NAMALWA (cell line): ENCODE measurements around the gene MYMK.

ENCODE experiments used
- DNase-seq: peaks from one replicate; pipeline ENCODE4 v3.0.0-alpha.2; 2015; ENCODE audit warnings: low spot score

The MYMK gene

DNA sequence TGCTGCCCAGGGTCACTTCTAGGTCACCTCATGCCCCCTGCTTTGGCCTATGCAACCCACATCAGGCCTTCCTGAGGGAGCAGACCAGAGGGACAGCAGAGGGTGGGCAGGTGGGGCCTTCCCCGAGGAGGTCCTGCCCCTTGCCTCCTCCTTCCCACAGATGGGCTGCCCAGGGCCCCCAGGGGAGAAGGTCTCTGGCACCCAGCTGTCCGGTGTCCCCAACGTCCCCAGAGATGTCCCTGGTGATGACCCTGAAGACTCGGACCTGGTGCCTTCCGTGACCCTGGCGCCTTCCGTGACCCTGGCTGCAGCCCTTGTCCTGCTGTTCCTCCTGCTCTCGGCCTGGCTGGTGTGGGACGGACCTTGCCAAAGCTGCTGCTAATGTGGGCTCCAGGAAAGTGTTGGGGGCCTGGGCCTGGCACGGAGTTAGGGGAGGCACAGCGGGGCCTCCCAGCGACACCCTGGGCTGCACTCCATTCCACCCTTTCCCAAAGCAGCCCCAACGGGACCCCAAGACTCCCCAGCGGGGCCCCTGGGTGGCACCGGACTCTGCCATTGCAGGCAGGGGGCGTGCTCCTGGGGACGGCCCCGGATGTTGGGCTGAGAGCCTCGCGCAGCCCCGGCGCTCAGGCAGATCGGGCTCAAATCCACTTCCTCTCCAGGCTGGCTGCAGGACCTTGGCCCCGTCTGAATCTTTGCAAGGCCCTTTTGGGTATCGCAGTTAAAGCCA lies 39.1 kb downstream of the MYMK start:
- DNase-seq: peak; percentile 53

DNA sequence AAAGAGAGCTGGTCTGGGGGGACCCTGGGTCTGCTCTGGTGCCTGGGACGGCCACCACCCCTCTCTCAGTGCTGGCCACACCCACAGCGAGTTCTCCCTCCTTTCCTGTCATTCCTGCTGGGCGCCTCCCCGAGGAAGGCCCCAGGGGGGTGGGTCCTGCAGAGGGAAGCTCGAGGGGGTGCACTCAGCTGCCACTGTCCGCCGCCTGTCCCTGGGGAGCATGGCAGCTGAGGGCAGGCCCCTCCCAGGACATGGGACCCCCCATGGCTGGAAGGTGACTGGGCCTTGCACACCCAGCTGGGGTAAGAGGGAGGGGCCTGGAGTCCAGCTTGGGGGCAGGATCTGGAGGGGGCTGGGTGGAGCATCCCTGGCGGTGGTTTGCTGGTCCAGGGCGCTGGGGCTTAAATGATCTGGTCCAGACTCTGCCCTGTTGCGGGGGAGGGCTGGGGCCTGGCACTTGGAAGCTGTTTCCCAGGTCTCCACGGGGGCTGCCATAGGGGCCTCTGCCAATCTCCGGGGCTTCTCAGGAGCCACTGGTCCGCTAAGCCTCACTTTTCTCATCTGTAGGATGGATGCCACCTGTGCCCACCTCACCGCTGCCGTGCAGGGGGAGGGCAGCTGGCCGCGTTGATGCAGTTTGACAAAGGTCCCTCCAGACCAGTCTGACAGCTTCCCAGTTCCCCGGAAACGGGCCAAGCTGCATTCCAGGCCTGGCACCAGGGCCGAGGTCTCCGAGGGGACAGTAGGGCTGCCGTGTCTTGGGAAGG lies 39.9 kb downstream of the MYMK start:
- DNase-seq: no peak

DNA sequence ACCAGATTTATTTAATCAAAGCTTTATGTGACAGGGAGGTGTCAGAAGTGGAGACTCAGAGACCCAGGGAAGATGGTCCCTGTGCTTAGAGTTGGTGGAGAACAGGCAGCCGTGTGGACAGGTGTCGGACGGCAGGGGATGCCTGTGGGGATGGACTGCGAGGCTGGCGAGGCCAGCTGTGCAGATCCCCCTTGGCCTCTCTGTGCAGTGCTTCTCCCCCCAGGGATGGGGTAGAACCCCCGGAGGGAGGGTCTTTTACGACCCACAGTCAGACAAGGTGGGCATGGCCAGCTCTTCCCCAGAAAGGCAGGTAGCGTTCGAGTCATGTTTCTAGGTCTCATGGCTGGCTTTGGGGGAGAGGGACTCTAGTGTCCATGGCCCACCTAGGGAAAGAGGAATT lies 41.1 kb downstream of the MYMK start:
- DNase-seq: no peak

DNA sequence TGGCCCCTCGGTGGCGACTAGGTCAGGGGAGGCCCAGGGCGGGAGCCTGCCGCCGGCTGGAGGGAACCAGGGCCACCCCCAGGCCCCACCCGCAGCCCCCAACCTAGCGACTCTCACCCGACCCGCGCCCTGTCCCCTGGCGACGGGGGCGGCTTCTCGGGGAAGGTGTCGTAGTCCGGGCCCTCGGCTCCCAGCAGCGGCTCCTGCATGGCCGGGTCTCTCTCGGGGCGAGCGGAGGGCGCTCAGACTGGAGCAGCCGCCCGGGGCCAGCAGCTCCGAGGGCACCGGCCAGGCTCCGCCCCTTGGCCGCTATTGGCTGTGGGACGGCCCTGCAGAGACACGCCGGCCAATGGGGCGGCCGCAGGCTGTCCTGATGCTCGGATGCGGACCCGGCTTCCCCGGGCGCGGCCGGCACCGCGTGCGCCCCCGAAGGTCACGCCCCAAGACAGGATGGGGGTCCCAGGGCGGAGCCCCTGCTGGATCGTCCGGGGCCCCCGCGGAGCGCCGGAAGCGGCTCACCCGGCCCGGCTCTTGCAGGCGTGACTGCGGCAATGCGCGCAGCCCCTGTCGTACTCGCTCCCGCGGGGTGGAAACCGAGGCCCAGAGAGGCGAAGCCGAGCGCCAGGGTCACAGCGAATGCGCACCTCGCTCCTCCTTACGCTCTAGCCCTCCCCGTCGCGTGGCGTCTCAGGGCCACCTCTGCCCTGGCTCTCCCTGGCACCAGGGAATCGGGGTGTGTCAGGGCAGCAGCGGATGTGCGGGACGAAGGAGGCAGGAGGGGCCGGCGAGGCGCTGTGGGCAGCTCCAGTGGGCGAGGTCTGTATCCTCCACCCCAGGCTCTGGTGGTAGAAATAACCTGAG lies 45.7 kb downstream of the MYMK start, which contains the start of gene SLC2A6:
Gene SLC2A6 (minus strand): TSS at position 249 of the 861 bp plus-strand sequence. CDS start 40 bp downstream, at position 209.
- peak; percentile 92 for DNase-seq

DNA sequence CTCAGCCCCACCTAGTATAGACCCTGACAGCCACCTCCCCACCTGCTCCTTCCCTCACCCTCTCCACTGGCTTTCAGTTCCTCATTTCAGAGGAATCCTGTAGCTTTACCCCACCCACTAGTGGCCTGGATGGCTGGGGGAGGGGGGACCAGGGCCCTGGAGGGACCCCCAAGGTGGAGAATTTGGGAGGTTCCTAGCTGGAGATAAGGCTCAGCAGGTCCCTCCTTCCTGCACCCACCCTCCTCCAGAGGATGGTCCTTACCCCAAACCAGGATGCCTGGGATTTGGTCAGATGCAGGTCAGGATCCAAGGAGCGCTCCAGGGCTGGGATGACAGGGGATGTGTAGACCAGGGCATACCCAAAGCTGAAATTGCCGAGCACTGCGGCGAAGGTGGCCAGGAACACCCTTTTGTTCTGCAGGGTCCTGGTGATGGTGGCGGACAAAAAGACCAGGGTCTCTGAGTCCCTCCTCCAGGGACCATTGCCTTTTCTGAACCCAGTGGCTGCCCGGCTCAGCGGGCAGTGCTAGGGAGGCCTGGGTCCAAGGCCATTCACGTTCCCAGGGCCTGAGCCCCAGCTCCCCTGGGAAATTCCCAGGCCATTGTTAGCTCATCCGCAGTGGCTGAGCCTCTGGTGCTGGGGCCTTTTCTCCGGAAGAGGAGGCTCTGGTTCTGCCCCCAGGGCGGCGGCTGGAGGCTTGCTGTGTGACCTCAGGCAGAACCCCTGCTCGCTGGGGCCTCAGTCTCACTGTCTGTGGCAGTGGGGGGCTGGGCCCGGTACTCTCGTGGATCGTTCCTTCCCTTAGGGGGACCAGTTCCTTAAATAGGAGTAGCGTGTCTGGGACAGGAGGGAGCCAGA lies 46.5 kb downstream of the MYMK start:
- DNase-seq: peak; percentile 85

DNA sequence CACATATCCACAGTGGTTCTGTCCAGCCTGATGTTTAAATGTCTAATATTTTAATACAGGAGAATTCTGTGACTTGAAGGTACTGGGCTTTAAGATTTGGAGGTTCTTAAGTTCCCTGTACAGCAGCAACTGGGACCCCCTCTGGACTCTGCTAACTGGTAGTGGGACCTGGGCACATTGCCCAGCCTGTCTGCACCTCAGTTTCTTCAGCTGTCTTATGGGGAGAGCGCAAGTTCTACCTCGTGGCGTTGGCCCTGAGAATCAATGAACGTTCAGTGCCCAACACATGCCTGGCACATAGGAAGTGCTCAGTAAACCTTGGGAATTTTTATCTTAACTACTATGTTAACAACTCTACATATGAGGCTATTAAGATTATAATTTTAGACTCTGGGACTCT lies 47.3 kb downstream of the MYMK start:
- no peak for DNase-seq

DNA sequence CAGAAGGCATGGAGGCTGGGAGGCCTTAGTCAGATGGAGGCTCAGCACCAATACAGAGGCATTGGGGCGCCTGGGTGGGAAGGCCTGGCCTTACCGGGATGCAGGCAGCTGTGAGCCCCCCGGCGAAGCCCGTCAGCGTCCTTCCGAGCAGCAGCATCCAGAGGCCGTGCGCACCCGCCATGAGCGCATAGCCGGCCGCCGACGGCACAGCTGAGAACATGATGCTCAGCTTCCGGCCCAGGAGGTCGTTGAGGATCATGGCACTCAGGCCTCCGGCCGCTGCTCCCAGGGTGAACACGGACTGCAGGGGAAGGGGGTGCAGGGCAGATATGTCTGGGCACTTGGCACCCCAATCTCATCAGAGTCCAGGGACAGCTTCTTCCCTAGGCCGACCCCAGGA lies 47.8 kb downstream of the MYMK start:
- no peak for DNase-seq

DNA sequence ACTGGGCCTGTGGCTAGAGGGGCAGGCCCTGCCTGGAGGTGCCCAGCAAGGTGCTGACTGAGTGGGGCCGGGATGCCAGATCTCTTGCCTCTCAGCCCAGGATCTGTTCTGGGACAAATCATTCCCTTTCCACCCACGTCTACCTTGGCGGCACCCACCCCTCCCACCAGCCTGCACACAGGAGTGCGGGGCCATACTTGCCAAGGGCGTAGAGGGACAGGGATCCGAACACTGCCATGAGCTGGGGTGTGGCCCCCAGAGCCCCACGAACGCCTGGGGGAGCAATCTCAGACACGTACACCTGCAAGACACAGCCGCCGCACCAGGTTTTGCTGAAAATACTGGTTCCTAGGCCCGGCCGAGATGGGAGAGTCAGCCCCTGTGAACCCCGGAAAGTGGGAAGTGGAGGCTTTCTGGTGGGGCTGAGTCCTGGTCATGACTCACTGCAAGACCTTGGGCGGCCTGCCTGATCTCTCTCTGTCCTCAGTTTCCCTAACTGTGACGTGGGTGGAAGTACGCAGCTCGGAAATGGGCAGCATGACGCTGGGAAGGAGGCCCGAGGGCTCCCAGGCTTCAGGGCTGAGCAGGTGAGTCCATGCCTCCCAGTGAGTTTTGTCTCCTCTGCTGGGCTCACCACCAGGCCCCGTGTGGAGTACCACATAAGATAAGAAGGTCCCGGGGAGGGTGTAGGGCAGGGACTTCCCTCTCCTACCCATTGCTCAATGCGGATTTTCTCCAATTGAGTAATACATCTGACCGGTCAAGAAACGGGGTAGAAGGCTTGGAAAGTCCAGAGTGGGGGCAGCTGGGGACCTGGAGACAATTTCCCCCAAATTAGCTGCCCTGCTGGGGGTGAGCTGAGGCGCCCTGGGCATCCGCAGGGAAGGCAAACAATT lies 48.5 kb downstream of the MYMK start:
- no peak for DNase-seq

DNA sequence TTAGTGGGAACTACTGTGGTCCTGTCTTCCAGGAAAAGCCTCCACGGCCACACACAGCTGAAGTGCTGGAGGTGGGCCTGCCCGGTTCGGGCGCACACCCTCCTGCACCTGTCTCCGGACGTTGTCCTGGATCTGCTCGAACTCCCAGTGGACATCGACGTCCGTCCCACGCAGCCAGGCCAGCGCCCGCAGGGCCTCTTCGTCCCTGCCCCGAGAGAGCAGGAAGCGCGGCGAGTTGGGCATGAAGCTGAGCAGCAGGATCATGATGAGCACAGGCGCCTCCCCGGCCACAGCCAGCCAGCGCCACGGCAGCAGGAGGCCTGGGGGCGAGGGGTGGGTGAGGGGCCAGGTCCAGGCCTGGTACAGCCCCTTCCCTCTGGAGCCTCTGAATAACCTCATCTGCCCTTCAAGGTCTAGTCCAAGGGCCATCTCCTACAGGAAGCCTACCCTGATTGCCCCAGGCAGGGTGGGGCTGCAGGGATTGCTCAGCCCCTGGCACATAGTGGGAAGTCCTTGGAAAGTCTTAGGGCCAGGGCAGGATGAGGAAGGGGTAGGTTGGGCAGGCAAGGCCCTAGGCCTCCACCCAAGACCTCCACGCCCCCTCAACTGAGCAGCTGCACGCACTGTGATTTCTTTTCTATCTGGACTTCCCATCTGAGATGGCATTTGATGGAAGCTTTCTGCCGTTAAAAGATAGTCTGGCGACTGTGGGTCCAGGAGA lies 49.3 kb downstream of the MYMK start:
- no peak for DNase-seq

DNA sequence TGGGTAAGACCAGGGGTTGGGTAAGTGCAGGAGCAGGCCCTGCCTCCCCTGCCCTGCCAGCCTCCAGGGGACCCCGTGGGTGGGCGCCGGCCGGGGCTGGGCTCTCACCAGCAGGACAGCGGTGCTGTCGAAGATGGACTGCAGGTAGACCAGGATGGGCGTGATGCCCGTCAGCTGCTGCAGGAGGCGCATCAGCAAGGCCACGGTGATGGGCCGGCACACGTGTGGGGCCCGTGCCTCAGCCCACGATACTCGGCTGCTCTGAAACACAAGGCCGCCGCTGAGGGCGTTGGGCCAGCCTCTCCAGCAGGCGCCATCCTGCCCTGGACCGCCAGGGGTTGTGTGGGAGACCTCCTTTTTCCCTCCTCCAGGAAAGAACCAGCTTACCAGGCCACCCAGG lies 49.9 kb downstream of the MYMK start:
- no peak for DNase-seq

DNA sequence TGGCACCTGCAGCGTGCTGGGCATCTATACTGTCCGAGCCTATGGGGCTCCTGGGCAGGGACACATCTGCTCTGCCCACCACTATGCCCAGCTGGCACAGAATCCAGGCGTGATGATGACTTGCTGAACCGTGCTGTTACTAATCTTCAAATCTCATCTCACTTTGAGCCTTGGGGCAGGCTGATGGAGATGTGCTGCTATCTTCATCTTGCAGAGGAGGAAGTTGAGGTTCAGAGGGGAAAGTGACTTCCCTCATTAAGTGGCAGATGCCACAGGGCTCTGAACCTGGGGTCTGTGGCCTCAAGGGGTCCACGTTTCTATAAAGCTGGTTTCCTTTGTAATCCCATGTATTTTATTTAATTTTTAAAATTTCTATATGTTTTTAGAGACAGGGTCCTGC lies 50.5 kb downstream of the MYMK start:
- DNase-seq: no peak

DNA sequence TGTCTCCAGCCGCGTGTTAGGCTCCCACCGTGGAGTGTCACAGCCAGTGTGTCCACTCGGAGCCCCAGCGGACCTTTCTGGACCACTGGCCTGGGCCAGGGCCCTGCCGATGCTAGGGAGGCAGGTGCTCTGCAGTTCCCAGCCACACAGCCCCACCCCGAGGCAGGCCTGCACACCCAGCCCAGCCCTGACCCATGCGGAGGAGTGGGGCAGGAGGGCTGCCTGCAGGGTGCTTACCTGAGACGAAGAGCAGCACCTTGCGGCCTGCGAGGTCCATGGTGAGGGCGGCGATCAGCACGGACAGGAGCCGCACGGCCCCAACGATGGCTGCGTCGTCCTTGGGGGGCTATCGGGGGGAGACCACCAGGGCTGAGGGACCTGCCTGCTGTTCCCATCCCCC lies 51.0 kb downstream of the MYMK start:
- no peak for DNase-seq

DNA sequence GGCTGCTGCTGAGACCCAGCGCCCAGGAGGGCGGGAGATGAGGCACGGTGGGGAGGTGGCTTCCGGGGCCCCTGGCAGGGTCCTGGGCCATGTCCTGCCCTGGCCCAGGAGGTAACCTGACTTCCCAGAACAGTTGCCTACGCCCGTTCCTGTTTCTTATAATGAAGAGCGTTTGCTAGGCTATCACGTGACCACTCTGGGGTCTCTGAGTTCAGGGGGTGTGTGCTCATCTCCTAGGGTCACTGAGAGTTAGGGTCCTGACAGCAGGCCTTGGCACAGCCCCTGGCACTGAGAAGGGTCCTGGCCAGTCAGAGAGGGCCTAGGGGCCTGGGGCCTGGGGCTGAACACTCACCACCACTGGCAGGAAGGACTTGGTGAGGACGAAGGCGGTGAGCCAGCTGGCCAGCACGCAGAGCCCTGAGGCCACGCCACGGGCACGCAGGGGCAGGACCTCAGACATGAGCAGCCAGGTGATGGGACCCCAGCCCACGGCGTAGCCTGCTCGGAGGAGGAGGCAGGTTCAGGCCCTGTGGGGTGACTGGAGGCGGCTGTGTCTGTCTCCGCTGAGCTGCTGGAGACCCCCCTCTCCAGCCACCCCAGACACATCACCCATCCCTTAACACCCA lies 51.9 kb downstream of the MYMK start:
- no peak for DNase-seq

DNA sequence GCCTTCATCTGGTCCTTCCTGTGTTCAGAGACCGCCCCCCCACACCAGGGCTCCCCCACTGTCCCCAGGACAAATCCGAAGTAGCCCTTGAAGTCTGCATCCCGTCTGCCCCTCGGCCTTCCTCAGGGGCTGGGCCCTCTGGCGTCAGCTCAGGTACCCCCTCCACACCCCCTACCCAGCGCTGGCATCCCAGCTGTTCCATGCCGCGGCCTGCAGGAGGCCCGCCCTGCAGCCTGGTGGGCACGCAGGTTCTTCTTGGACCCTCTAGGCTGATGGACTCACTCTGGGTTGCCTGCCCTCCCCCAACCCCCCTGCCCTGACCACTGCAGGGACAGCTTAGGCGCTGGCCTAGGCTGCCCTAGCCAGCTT lies 52.5 kb downstream of the MYMK start:
- no peak for DNase-seq

DNA sequence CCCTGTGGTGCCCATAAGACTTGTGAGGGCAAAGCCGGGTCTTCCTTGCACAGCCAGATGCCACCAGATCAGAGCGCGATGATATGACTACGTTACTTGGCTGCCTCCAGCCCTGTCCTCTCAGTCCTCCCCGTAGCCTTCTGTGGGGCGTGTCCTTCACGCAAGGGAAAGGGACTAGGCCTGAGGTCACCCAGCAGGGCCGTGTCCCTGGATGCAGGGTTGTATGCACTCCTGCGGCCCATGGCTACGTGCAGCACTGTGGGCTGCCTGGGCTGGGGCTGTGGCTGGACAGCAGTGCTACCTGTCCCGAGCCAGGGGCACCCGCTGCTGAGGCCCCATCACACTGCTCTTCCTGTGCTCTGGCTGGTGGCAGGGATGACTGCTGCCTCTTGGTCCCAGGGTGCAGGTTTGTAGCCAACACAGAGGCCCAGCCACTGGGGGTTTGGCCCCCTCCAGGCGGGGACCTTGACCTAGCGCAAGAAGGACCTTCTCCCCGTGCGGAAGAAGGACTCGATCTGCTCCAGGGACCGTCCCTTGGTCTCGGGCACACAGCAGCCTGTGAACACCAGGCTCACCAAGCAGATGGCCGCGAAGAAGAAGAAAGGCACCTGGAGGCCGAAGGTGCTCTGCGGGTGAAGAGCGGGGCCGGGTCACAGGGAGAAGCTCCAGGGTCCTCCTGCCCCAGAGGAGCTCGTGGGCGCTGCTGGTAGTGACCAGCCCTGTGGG lies 53.0 kb downstream of the MYMK start:
- DNase-seq: no peak

DNA sequence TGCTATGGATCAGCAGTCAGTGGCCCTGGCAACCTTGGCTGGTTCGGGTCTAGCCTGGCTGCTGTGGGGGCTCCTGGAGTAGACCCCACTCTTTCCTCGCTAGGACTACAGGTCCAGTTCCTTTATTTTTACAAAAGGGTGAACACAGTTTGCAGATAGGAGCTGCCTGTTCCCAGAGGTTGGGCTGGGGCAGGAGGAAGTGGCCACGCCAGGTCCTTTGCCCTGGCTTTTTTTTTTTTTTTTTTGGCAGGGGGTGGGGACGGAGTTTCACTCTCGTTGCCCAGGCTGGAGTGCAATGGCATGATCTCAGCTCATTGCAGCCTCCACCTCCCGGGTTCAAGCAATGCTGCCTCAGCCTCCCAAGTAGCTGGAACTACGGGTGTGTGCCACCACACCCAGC lies 53.8 kb downstream of the MYMK start:
- no peak for DNase-seq

DNA sequence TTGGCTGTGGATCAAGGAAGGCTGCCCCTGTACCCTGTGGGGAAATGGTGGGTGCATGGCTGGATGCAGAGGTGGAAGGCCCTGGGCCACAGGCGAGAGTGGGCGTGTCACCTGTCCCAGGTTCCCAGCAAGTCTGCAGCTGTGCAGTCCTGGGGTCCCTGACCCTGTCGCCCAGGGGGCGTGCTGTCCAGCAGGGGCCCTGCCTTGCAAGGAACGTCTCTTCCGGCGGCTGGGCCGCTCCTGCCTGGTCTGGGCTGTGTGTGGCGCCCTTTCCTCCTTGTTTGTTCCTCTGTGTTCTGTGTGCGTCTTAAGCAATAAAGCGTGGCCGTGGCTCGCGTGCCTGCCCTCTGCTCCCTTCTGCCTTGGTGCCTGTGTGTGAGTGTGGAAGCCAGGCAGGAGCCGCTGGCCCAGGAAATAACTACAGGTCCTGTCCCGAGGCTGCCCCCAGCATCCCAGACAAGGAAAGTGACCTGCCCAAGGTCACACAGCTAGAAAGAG lies 54.3 kb downstream of the MYMK start:
- DNase-seq: no peak

DNA sequence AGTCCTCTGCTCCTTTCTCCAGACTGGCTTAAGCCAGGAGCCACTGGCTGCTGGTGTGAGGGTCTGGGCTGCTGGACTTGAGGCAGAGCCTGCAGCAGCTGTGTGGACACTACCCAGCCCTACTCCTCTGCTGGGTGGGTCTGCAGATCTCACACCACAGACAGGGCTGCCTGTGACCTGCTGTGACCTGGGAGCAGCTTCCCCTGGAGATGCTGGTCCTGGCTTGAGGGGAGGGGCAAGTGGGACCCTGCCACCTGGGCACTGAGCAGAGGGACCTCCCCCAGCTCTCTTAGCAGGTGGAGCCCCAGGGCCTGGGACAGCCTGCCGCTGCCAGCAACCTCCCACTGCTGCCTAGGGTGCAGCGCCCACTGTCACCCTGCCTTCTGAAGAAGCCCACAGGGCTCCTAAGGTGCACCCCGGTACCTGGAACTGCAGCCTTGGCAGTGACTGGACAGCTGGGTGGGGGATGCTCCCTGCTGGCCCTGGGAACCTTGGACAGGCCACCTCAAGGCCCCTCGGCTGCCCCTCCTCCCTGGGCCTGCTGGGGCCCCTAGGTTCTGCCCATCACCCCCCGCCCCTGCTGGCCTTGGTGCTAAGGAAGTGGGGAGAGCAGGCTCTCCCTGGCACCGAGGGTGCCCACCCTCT lies 55.9 kb downstream of the MYMK start:
- DNase-seq: no peak
